Endothelial cell (in vitro differentiated cells): ENCODE measurements around the gene OPALIN. TPM values are rescaled to one million over a fixed set of nuclear protein-coding genes. Genes with fewer than 3 reads are reported as not detected.

Source experiments
- DNase-seq: peaks from one replicate; pipeline ENCODE4 v3.0.0; 2021; ENCODE audit warnings: low spot score
- H3K27ac Mint-ChIP-seq: one replicate; pipeline ENCODE4 v1.8.0; 2021; ENCODE audit warnings: mixed read lengths, inconsistent platforms; ENCODE audit not compliant: unreplicated experiment
- H3K27me3 Mint-ChIP-seq: one replicate; pipeline ENCODE4 v1.8.0; 2021; ENCODE audit warnings: mild to moderate bottlenecking, moderate library complexity, mixed read lengths, inconsistent platforms; ENCODE audit not compliant: unreplicated experiment
- H3K36me3 Mint-ChIP-seq: one replicate; pipeline ENCODE4 v1.8.0; 2021; ENCODE audit warnings: mild to moderate bottlenecking, low read depth, mixed read lengths, inconsistent platforms; ENCODE audit not compliant: unreplicated experiment
- H3K4me1 Mint-ChIP-seq: one replicate; pipeline ENCODE4 v1.8.0; 2021; ENCODE audit warnings: mild to moderate bottlenecking, mixed read lengths, inconsistent platforms; ENCODE audit not compliant: unreplicated experiment
- H3K4me3 Mint-ChIP-seq: one replicate; pipeline ENCODE4 v1.8.0; 2021; ENCODE audit warnings: mild to moderate bottlenecking, mixed read lengths, inconsistent platforms; ENCODE audit not compliant: unreplicated experiment
- H3K9me3 Mint-ChIP-seq: one replicate; pipeline ENCODE4 v1.8.0; 2021; ENCODE audit warnings: mixed read lengths, inconsistent platforms; ENCODE audit not compliant: unreplicated experiment
- CTCF ChIP-seq: fragments of 200-600 bp; sonication (generic); IDR thresholded peaks from one replicate; pipeline ENCODE4 v1.5.0; 2021; ENCODE audit warnings: antibody characterized with exemption; ENCODE audit not compliant: unreplicated experiment
- total RNA-seq: library from RNA; stranded (reverse); fragmentation: NEBNext Ultra II Directional; extraction: Animal tissue kit (Norgen Biotek cat#: 25700); gene quantifications from one replicate; pipeline ENCODE4 v1.2.1, GENCODE V29; 2021; ENCODE audit not compliant: unreplicated experiment

OPALIN gene
- total RNA-seq, 1 donor from 2014 or later: not detected

- Mint-ChIP-seq H3K4me1 (no peaks in the 10 kb centered on the region), H3K27me3 (peaks cover 4% of the 10 kb centered on the region), H3K27ac (no peak overlapping the region), H3K36me3 (peaks cover 5% of the 10 kb centered on the region), H3K9me3 (no peaks in the 10 kb centered on the region), H3K4me3 (no peak overlapping the region)
- no peak for TF ChIP-seq CTCF
- no peak for DNase-seq
These were observed 25.7 kb upstream of the OPALIN start for GRCh38 chr10:96384506-96384905.

- no peak overlapping the region for H3K4me3 Mint-ChIP-seq
- no peak overlapping the region for H3K27ac Mint-ChIP-seq
- TF ChIP-seq CTCF: no peak
- H3K4me1 Mint-ChIP-seq: peaks cover under 1% of the 10 kb centered on the region
- H3K36me3 Mint-ChIP-seq: peaks cover 5% of the 10 kb centered on the region
- peaks cover 4% of the 10 kb centered on the region for H3K27me3 Mint-ChIP-seq
- DNase-seq: no peak
- no peaks in the 10 kb centered on the region for H3K9me3 Mint-ChIP-seq
These were observed 22.0 kb upstream of the OPALIN start for GRCh38 chr10:96380821-96381220.

GRCh38 chr10:96379758-96380157 lies 21.0 kb upstream of the OPALIN start:
- Mint-ChIP-seq H3K4me3 (no peak overlapping the region), H3K27ac (no peak overlapping the region), H3K27me3 (peaks cover 4% of the 10 kb centered on the region), H3K4me1 (peaks cover 3% of the 10 kb centered on the region), H3K9me3 (no peaks in the 10 kb centered on the region), H3K36me3 (peaks cover 5% of the 10 kb centered on the region)
- no peak for DNase-seq
- TF ChIP-seq CTCF: no peak

GRCh38 chr10:96378741-96379140 lies 19.9 kb upstream of the OPALIN start:
- Mint-ChIP-seq H3K4me1 (peaks cover 3% of the 10 kb centered on the region), H3K9me3 (no peaks in the 10 kb centered on the region), H3K36me3 (peaks cover 5% of the 10 kb centered on the region), H3K4me3 (no peak overlapping the region), H3K27ac (no peak overlapping the region), H3K27me3 (peaks cover 9% of the 10 kb centered on the region)
- no peak for TF ChIP-seq CTCF
- no peak for DNase-seq

DNA sequence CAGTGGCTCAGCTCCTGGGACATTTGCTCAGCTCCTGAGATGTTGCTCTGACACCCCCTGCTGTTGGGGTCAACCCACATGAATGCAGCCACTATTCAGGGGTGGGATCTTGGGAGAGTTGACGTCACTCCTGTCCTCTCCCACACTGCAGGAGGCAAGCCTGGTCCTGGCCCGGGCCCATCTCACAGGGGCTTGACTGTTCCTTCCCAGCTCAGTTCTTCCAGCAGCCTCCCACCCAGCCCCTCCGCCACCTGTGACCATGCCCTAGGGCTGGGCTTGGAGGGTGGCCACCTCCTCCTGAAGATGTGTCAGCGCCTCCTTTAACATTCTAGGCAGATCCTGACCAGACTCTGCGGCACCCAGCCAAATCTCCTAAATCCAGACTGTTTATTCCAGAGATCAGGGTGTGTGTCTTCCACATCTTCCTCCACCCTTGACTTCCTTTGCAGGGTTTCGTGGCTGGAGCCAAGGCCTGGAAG lies 19.1 kb upstream of the OPALIN start:
- H3K27me3 Mint-ChIP-seq: peaks cover 15% of the 10 kb centered on the region
- DNase-seq: no peak
- H3K4me1 Mint-ChIP-seq: peaks cover 3% of the 10 kb centered on the region
- no peak for TF ChIP-seq CTCF
- H3K4me3 Mint-ChIP-seq: no peak overlapping the region
- no peak overlapping the region for H3K27ac Mint-ChIP-seq
- peaks cover 5% of the 10 kb centered on the region for H3K36me3 Mint-ChIP-seq
- no peaks in the 10 kb centered on the region for H3K9me3 Mint-ChIP-seq
